Measurements from ENCODE around the gene SEC24B. TPM values are rescaled to one million over a fixed set of nuclear protein-coding genes. Genes with fewer than 3 reads are reported as not detected.
"Not testable (repeated sequence)": the region's sequence is repeated elsewhere in the genome, so short reads cannot be mapped to it uniquely, and the experiment has no call there.

Gene SEC24B
- total RNA-seq, 2 experiments from 2014 or later = 24.6 to 35.9 TPM

DNA sequence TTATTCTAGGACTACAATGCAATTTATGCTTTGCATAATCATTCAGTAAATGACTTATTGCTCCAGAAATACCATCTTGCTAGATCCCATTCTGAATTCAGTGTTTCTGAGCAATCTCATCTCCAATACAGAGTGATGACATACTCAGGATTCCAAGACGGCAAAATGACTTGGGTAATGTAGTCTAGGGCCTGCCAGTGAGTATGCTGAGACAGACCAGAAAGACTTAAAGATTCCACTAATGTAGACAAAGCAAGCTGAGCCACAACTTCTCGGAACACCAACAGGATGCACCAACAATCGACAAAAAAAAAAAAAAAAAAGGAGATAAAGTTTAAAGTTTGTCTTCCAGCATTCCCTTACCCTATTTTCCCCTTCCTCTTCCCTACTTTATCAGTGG, 919 bp upstream of the SEC24B start:
- peak; percentile 25 for DNase-seq
- ChIA-PET POLR2A (interaction anchor here (0.7 to 1.0 kb wide), 2 partner anchors 45 to 382 kb away, joined by 3 read pairs; no protein-coding TSS in a partner anchor), CTCF (interaction anchor here (0.6 to 2.7 kb wide), 29 partner anchors 9 to 1010 kb away, joined by 3 to 9 read pairs (median 4); partner anchors contain the start of genes CASP6, PLA2G12A and RRH)
- H3K27ac Mint-ChIP-seq = peak overlapping the region; percentile 93
- no peaks in the 10 kb centered on the region for H3K27me3 Mint-ChIP-seq
- peaks cover 15% of the 10 kb centered on the region for H3K36me3 Mint-ChIP-seq (ENCODE audit: low read depth)
- no peaks in the 10 kb centered on the region for H3K9me3 Mint-ChIP-seq (ENCODE audit: low read depth)
- H3K4me3 Mint-ChIP-seq = peak overlapping the region; percentile 83
- intact Hi-C loops (cut with DNase I, micrococcal nuclease) = loop anchor here (1.0 to 10.0 kb wide), 13 partner anchors 40 to 765 kb away; partner anchors contain the start of genes CASP6 (in 2 of the 2), ELOVL6 (in 2 of the 2), GAR1 (in 2 of the 2) and MCUB (in 2 of the 2)
- H3K4me1 Mint-ChIP-seq = peaks cover 57% of the 10 kb centered on the region
- peak; percentile 15 for ATAC-seq

DNA sequence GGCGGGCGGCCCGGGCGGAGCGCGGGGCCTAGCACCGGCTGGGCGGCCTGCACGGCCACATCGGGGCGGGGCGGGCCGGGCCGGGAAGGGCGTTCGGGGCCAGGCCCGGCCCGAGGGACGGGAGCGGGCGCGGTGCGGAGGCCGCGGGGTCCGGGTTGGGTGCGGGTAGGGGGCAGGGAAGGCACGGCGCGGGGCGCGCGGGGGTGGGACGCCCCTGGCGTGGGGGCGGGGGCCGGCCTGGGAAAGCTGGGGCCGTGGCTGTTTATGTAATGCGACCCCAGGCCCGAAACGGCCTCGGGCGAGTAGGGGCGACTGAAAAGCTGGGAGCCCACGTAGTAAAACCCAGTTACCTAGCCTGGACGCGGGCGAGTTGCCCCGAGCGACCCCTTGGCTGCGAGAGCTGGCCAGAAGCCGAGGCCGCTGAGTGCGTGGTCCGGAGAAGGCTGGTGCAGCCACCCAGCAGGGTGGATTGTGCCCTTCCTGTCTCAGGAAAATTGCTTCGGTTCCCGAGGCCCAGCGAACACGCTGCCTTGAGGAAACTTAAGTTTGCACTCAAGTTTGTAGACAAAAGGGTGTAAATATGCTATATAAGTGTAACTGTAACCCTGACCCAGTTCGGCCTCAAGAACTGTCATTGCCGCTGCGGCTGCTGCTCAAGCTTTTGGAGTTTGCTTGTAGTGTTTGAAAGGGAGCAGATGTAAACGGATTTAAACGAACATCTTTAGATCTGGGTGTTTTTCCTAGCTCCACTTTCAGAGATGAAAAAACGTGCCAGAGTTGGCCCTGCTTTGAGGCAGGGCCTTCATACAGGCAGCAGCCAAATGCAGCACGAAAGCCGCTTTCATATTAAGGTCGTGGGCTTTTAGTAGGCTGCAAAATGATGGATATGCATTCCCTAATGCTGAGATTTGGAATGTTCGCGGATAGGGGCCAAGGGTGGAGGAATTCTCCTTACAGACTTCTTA, 674 bp downstream of the SEC24B start:
- peak; percentile 39 for DNase-seq
- peaks cover 15% of the 10 kb centered on the region for H3K36me3 Mint-ChIP-seq (ENCODE audit: low read depth)
- ATAC-seq = peak; percentile 40
- H3K4me3 Mint-ChIP-seq = peak overlapping the region; percentile 83
- H3K9me3 Mint-ChIP-seq (ENCODE audit: low read depth) = no peaks in the 10 kb centered on the region
- intact Hi-C loops (cut with DNase I, micrococcal nuclease) = loop anchor here (5.0 to 10.0 kb wide), 6 partner anchors 38 to 763 kb away; partner anchors contain the start of genes ELOVL6 (in 2 of the 2) and CASP6 (in 1 of the 2)
- H3K27ac Mint-ChIP-seq = peak overlapping the region; percentile 71
- H3K27me3 Mint-ChIP-seq = no peaks in the 10 kb centered on the region
- ChIA-PET CTCF (interaction anchor here (0.6 to 1.9 kb wide), 14 partner anchors 7 to 585 kb away, joined by 3 to 9 read pairs (median 4); no protein-coding TSS in a partner anchor), POLR2A (interaction anchor here (1.0 to 1.1 kb wide), 2 partner anchors 128 to 381 kb away, joined by 3 read pairs; no protein-coding TSS in a partner anchor)
- peaks cover 61% of the 10 kb centered on the region for H3K4me1 Mint-ChIP-seq

DNA sequence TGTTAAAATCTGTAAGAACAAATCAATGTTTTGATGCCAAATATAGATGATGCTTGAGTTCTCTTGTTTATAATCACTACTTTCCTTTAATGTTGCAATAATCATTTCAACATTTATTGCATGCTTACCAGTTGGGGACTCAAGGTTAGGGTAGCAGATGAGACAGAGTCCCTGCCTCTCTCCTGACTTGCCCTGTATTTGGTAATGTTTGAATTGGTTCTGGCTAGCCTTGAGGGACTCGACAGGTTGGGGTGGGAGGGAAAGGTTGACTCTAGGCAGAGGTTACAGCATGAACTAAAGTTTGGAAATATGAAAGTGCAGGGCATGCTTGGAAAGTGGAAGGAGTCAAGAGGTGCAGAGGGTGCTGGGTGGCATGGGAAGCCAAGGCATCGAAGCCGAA, 2.0 kb downstream of the SEC24B start:
- H3K4me3 Mint-ChIP-seq = peak overlapping the region; percentile 83
- no peaks in the 10 kb centered on the region for H3K9me3 Mint-ChIP-seq (ENCODE audit: low read depth)
- DNase-seq = no peak
- ChIA-PET POLR2A (no interaction called here), CTCF (no interaction called here)
- H3K4me1 Mint-ChIP-seq = peaks cover 56% of the 10 kb centered on the region
- peak overlapping the region; percentile 79 for H3K27ac Mint-ChIP-seq
- no peaks in the 10 kb centered on the region for H3K27me3 Mint-ChIP-seq
- peaks cover 6% of the 10 kb centered on the region for H3K36me3 Mint-ChIP-seq (ENCODE audit: low read depth)
- ATAC-seq = no peak
- intact Hi-C loops (cut with DNase I, micrococcal nuclease) = loop anchor here in 1 of 2 experiments (10.0 kb wide), 1 partner anchor 759 kb away; the partner anchor contains the start of gene ELOVL6

DNA sequence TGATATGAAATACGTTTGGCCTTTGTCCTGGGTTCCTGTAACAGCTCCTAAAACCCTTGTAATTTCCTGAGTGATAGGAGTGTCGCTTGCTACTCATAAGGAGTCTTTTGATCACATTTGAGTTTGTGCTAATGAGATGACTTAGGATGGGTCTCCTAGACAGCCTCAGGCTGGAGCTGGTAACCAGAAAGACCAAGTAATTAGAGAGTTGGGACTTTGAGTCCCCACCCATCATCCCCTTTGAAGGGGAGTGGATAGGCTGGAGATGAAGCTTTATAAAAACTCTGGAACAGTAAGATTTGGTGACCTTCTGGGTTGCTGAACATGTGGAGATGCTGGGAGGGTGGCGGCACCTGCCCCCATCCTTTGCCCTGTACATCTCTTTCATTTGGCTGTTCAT, 2.9 kb downstream of the SEC24B start:
- H3K27ac Mint-ChIP-seq = peak overlapping the region; percentile 73
- H3K9me3 Mint-ChIP-seq (ENCODE audit: low read depth) = no peaks in the 10 kb centered on the region
- H3K4me1 Mint-ChIP-seq = peaks cover 60% of the 10 kb centered on the region
- ChIA-PET POLR2A (no interaction called here), CTCF (no interaction called here)
- H3K27me3 Mint-ChIP-seq = no peaks in the 10 kb centered on the region
- DNase-seq (no peak), ATAC-seq (no peak)
- H3K4me3 Mint-ChIP-seq = peak overlapping the region; percentile 83
- intact Hi-C loops (cut with DNase I, micrococcal nuclease) = loop anchor here in 1 of 2 experiments (10.0 kb wide), 1 partner anchor 758 kb away; the partner anchor contains the start of gene ELOVL6
- H3K36me3 Mint-ChIP-seq (ENCODE audit: low read depth) = peaks cover 1% of the 10 kb centered on the region

DNA sequence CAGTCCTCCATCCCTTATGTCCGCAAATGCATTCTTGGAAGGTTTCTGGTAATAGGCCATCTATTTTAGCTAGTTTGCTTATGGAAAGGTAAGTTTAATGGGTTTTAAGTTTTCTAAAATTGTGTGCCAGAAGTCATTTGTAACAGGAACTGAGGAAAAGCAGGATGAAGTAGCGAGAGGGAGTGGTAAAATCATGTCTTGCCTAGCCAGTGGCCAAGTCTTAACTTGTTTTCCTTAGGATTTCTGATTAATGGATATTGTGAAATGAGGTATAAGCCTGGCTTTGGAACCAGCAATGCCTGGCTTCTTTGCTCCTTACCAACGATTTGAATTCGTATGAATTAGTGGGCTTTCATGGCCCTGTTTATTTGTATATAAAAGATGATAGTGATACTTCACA, 7.3 kb downstream of the SEC24B start:
- peaks cover 8% of the 10 kb centered on the region for H3K36me3 Mint-ChIP-seq (ENCODE audit: low read depth)
- POLR2A ChIA-PET = interaction anchor here (0.7 kb wide), 1 partner anchor 356 kb away, joined by 3 read pairs; no protein-coding TSS in a partner anchor
- intact Hi-C loops (cut with DNase I, micrococcal nuclease) = no loop called here
- no peaks in the 10 kb centered on the region for H3K9me3 Mint-ChIP-seq (ENCODE audit: low read depth)
- ATAC-seq (no peak), DNase-seq (no peak)
- CTCF ChIA-PET = interaction anchor here (0.6 to 1.7 kb wide), 3 partner anchors 8 to 654 kb away, joined by 3 to 9 read pairs (median 3); partner anchors contain the start of gene SEC24B
- H3K4me1 Mint-ChIP-seq = peaks cover 70% of the 10 kb centered on the region
- H3K27me3 Mint-ChIP-seq = no peaks in the 10 kb centered on the region
- H3K4me3 Mint-ChIP-seq = no peak overlapping the region
- H3K27ac Mint-ChIP-seq = no peak overlapping the region

DNA sequence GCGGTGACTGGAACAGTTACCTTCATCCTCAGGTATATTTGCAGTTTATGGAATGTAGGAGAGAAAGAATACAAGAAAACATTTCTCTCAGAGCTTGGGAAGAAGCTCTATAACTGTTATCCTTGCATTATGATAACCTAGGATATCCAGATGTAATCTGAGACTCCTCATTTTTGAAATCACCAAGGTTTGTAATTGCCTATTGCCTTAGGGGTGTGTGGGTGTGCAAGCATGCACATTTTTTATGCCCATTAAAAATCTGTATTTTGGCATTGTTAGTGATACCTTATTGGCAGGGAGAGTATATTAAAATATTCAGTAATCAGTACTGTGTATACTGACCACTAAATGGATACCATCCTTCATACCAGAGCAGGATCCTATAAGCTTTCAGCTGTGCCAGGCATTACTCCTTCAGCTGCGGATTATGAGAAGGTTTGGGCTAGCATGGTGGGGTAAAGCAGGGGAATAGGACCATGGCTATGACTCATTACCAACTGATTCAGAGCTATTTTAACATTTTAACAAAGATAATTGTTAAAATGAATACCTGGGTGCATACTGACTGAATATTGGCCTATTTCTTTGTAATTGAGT, 8.3 kb downstream of the SEC24B start:
- H3K36me3 Mint-ChIP-seq (ENCODE audit: low read depth) = peaks cover 15% of the 10 kb centered on the region
- no peaks in the 10 kb centered on the region for H3K27me3 Mint-ChIP-seq
- ChIA-PET CTCF (interaction anchor here (1.3 to 1.7 kb wide), 2 partner anchors 9 to 10 kb away, joined by 3 to 9 read pairs; partner anchors contain the start of gene SEC24B), POLR2A (no interaction called here)
- ATAC-seq (peak; percentile 33), DNase-seq (no peak)
- intact Hi-C loops (cut with DNase I, micrococcal nuclease) = no loop called here
- no peaks in the 10 kb centered on the region for H3K9me3 Mint-ChIP-seq (ENCODE audit: low read depth)
- no peak overlapping the region for H3K4me3 Mint-ChIP-seq
- no peak overlapping the region for H3K27ac Mint-ChIP-seq
- H3K4me1 Mint-ChIP-seq = peaks cover 69% of the 10 kb centered on the region

DNA sequence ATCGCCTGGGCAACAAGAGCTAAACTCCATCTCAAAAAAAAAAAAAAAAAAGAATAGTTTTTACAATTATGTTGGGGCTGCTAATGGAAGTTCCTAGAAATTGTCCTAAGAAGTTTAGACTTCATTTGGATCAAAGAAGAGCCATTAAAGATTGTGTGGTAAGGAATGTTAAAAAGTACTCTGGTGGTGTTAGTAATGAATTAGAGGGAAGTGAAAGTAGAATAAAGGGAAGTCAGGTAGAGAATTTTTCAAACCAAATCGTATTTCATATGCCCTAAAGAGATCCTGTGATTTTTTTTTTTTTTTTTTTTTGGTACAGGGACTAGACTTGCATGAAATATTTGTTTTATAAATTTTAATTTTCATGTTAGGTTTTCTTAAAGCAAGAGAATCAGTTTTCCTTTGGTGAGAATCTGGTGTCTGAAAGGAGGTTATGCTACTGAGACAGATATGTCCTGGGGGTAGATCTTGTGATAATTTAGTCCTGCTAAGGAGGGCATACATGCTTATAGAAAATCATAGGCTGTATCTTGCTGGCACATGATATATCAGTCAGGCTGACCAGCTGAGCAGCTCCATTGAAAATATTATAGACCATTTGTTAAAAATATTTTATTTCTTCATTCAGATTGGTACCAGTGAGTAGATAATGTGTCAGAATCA, 10.7 kb downstream of the SEC24B start:
- no peak for ATAC-seq
- DNase-seq = no peak
- Mint-ChIP-seq H3K4me1 (peaks cover 69% of the 10 kb centered on the region), H3K27me3 (no peaks in the 10 kb centered on the region), H3K36me3 (ENCODE audit: low read depth) (peaks cover 23% of the 10 kb centered on the region), H3K9me3 (ENCODE audit: low read depth) (no peaks in the 10 kb centered on the region), H3K4me3 (no peak overlapping the region), H3K27ac (no peak overlapping the region)
- intact Hi-C loops (cut with DNase I, micrococcal nuclease) = no loop called here
- POLR2A ChIA-PET = interaction anchor here (0.6 kb wide), 1 partner anchor 850 kb away, joined by 3 read pairs; no protein-coding TSS in a partner anchor
- CTCF ChIA-PET = interaction anchor here (0.7 to 1.2 kb wide), 2 partner anchors 12 to 41 kb away, joined by 3 to 4 read pairs; no protein-coding TSS in a partner anchor

DNA sequence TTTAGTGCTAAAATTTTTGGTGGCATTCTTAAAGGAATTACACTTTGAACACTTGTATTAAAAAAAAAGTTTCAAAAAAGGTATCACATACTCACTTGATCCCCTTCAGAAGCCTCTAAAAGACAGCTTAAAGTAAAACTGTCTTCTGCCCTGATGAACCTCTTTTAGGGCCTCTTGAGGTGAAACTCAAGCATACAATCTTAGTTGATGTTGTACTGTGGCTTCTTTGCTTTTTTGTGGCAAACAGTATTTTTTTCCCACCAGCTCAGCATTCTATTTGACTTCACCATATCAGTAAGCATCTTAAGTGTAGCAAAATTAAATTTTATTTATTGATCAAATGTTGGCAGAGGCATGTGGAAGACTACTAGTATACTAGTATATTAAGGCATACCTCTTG, 13.7 kb downstream of the SEC24B start:
- ChIA-PET CTCF (interaction anchor here (1.0 to 1.8 kb wide), 4 partner anchors 13 to 77 kb away, joined by 3 to 4 read pairs (median 4); no protein-coding TSS in a partner anchor), POLR2A (no interaction called here)
- Mint-ChIP-seq H3K27ac (no peak overlapping the region), H3K36me3 (ENCODE audit: low read depth) (peaks cover 37% of the 10 kb centered on the region), H3K4me1 (peaks cover 58% of the 10 kb centered on the region), H3K4me3 (no peak overlapping the region), H3K27me3 (no peaks in the 10 kb centered on the region), H3K9me3 (ENCODE audit: low read depth) (no peaks in the 10 kb centered on the region)
- ATAC-seq = no peak
- DNase-seq = no peak
- intact Hi-C loops (cut with DNase I, micrococcal nuclease) = no loop called here

DNA sequence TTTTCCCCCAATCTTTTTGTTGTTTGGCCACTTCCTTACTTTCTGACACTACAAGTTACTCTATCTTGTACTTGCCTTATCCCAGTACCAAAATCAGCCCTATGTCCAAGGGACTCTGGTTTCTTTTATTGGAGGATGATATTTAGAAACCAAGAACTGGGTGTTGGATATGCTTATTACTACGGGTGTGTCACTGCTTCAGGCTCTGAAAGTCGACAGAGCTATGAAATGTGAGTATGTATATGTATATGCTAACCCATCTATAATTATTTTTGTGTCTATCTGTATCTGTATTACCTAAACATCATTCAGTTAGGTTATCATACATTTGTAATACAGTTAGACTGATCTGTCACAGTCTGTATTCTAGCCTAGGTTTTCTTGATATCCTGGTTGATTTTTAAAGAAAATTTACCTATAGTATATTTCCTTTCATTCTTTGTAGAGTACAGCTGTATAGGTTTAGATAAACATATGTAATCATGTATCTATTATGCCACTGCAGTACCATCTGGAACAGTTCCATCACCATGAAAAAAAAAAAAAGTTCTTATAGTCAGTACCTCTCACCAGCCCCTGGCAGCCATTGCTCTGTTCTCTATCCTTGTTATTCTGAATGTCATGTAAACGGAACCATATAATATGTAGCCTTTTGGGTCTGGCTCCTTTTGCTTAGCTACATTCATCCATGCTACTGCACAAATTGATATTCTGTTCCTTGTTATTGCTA, 18.1 kb downstream of the SEC24B start:
- ChIA-PET POLR2A (interaction anchor here (0.6 kb wide), 1 partner anchor 389 kb away, joined by 4 read pairs; no protein-coding TSS in a partner anchor), CTCF (interaction anchor here (0.7 to 1.5 kb wide), 3 partner anchors 13 to 94 kb away, joined by 3 to 4 read pairs (median 4); partner anchors contain the start of gene SEC24B)
- Mint-ChIP-seq H3K27me3 (no peaks in the 10 kb centered on the region), H3K4me3 (no peak overlapping the region), H3K9me3 (ENCODE audit: low read depth) (no peaks in the 10 kb centered on the region), H3K36me3 (ENCODE audit: low read depth) (peaks cover 54% of the 10 kb centered on the region), H3K27ac (no peak overlapping the region), H3K4me1 (peaks cover 44% of the 10 kb centered on the region)
- intact Hi-C loops (cut with DNase I, micrococcal nuclease) = no loop called here
- no peak for ATAC-seq
- no peak for DNase-seq

DNA sequence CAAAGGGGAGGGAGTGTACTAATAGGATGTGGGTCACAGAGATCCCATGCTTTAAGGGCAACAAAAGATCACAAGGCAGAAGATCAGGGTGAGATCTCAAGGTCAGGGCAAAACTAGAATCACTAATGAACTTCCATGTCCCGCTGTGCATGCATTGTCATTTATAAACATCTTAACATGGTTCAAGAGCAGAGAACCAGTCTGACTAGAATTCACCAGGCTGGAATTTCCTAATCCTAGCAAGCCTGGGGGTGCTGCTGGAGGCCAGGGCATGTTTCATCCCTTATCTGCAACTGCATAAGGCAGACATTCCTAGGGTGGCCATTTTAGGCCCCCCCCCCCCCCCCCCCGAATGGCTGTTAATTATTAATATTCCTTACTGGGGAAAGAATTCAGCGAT, 19.5 kb downstream of the SEC24B start:
- DNase-seq; POLR2A ChIA-PET; intact Hi-C loops (cut with DNase I, micrococcal nuclease); H3K27me3 Mint-ChIP-seq; H3K9me3 Mint-ChIP-seq (ENCODE audit: low read depth); H3K4me3 Mint-ChIP-seq; ATAC-seq; CTCF ChIA-PET; H3K27ac Mint-ChIP-seq: not testable (repeated sequence)
- Mint-ChIP-seq H3K36me3 (ENCODE audit: low read depth) (peaks cover 53% of the 10 kb centered on the region), H3K4me1 (peaks cover 32% of the 10 kb centered on the region)

Measured in activated CD4-positive, alpha-beta T cell treated with anti-CD3 and anti-CD28 coated beads for 36 hours (primary cell).